ENCODE measurements around the gene PRSS2.
"Not testable (repeated sequence)": the region's sequence is repeated elsewhere in the genome, so short reads cannot be mapped to it uniquely, and the experiment has no call there.

GRCh38 chr7:142758312-142758711 is 12.5 kb upstream of the PRSS2 start:
- TF ChIP-seq EZH2 (IDR thresholded peaks at IDR 0.05); POLR2AphosphoS5 (IDR thresholded peaks at IDR 0.05; ENCODE audit: borderline replicate concordance, low read depth, low read length): not testable (repeated sequence)
